HL-60/S4 (cell line): ENCODE results near the gene IRAG1.

Experiments
- in situ Hi-C: fragments of 300-500 bp; cut with MboI; formaldehyde crosslinking; loops from 2 replicates; pipeline ENCODE4 v1.14.3; 2022; ENCODE audit warnings: low sequenced_read_pairs

Gene IRAG1

GRCh38 chr11:10648871-10649270 is 44.7 kb downstream of the IRAG1 start:
- in situ Hi-C loops = no loop called here

GRCh38 chr11:10646681-10647355 is 46.7 kb downstream of the IRAG1 start:
- in situ Hi-C loops = no loop called here

- in situ Hi-C loops = no loop called here
These were observed 47.5 kb downstream of the IRAG1 start for GRCh38 chr11:10646005-10646404.

GRCh38 chr11:10645212-10645795 is 48.3 kb downstream of the IRAG1 start:
- in situ Hi-C loops = no loop called here
